Measurements from ENCODE around the gene SOX14.

SOX14 gene

GRCh38 chr3:137771401-137772213 lies 7.5 kb downstream of the SOX14 start:
- H3K4me1 Mint-ChIP-seq = peaks cover 5% of the 10 kb centered on the region
- no peak overlapping the region for H3K27ac Mint-ChIP-seq (ENCODE audit: low read depth)
- H3K9me3 Mint-ChIP-seq = no peaks in the 10 kb centered on the region
- no peak overlapping the region for H3K4me3 Mint-ChIP-seq
- DNase-seq (ENCODE audit: low spot score in 2 of 2) = no peak
- peaks cover 2% of the 10 kb centered on the region for H3K36me3 Mint-ChIP-seq (ENCODE audit: insufficient read depth)
- no peak for ATAC-seq (replicated peaks; ENCODE audit: extremely low read depth, poor library complexity, severe bottlenecking)
- H3K27me3 Mint-ChIP-seq = peaks cover 82% of the 10 kb centered on the region

DNA sequence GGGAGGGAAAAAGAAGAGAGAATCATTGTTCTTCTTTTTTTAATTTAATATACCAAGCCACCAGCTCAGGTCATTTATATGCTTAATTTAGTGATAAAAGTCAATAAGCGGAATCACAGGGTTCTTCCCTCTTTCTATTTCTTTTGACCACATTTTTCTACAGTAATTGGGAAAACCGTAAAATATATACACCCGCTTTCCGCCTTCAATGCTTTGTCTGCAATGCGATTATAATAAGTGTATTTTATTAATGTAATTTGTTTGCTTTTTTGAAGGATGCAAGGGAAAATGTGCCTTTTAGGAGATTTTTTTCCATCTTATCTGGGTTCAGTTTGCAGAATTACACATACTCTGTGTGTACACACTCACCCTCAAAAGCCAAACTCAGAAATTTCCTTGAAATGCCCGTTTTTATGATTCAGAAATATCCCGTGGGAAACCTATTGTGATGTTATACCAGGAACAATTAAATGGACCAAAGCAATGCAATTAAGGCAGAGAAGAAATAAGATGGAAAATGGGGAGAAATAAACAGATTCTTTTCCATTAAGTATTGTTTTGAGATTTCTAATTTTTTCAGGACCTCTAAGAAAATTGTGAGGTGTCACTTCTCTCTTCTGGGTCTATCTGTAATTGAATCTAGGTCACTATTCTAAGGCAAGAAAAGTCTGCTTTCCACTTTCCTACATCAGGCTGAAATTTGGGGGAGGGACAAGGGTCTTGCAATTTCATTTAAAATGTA lies 8.3 kb downstream of the SOX14 start:
- Mint-ChIP-seq H3K4me3 (no peak overlapping the region), H3K36me3 (ENCODE audit: insufficient read depth) (peaks cover 2% of the 10 kb centered on the region), H3K4me1 (peaks cover 5% of the 10 kb centered on the region), H3K27me3 (peaks cover 81% of the 10 kb centered on the region), H3K9me3 (no peaks in the 10 kb centered on the region), H3K27ac (ENCODE audit: low read depth) (no peak overlapping the region)
- ATAC-seq (replicated peaks; ENCODE audit: extremely low read depth, poor library complexity, severe bottlenecking) = no peak
- no peak for DNase-seq (ENCODE audit: low spot score in 2 of 2)

DNA sequence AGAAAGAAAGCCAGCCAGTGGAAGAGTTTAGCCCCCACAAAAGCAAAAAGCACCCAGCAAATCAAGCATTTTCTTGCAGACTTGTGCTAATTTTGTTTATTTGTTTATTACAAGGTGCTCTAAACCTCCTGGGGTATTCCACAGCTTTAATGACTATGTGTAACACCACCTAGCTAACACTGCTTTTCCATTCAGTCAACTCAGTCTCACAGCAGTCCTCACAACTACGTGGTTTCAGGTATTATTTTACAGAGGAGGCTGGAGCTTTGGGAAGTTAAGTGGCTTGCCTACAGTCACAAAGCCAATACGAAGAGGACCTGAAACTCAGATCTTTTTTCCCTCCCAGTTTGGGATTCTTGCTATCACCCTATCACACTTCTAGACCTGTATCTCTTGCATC lies 14.8 kb downstream of the SOX14 start:
- Mint-ChIP-seq H3K27me3 (peaks cover 51% of the 10 kb centered on the region), H3K27ac (ENCODE audit: low read depth) (no peak overlapping the region), H3K9me3 (peaks cover 6% of the 10 kb centered on the region), H3K4me3 (no peak overlapping the region), H3K4me1 (no peaks in the 10 kb centered on the region), H3K36me3 (ENCODE audit: insufficient read depth) (no peaks in the 10 kb centered on the region)
- no peak for ATAC-seq (replicated peaks; ENCODE audit: extremely low read depth, poor library complexity, severe bottlenecking)
- no peak for DNase-seq (ENCODE audit: low spot score in 2 of 2)

GRCh38 chr3:137787529-137787928 lies 23.4 kb downstream of the SOX14 start:
- Mint-ChIP-seq H3K4me1 (no peaks in the 10 kb centered on the region), H3K4me3 (no peak overlapping the region), H3K27ac (ENCODE audit: low read depth) (no peak overlapping the region), H3K36me3 (ENCODE audit: insufficient read depth) (no peaks in the 10 kb centered on the region), H3K9me3 (no peaks in the 10 kb centered on the region), H3K27me3 (peaks cover 9% of the 10 kb centered on the region)
- ATAC-seq (replicated peaks; ENCODE audit: extremely low read depth, poor library complexity, severe bottlenecking) (no peak), DNase-seq (ENCODE audit: low spot score in 2 of 2) (no peak)

DNA sequence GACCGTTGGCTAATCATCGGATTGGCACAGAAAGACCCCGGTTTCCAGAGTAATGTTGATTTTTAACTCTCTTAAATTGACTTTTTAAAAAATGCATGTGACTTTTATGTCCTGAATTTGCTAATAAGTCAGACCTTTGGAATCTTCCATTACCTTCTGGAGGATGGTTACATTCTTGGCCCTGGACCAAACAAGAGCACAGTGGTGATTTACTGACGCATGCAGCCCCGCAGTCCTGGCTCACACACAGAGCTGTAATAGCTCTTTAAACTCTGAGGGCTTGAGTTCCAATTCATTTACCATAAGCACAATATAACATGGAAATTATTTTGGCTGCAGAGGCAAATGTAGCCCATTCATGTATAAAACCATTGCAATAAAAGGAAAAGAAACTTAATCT lies 25.1 kb downstream of the SOX14 start:
- H3K36me3 Mint-ChIP-seq (ENCODE audit: insufficient read depth) = no peaks in the 10 kb centered on the region
- H3K9me3 Mint-ChIP-seq = no peaks in the 10 kb centered on the region
- ATAC-seq (replicated peaks; ENCODE audit: extremely low read depth, poor library complexity, severe bottlenecking) = no peak
- H3K4me3 Mint-ChIP-seq = no peak overlapping the region
- H3K27me3 Mint-ChIP-seq = no peaks in the 10 kb centered on the region
- DNase-seq (ENCODE audit: low spot score in 2 of 2) = no peak
- no peak overlapping the region for H3K27ac Mint-ChIP-seq (ENCODE audit: low read depth)
- H3K4me1 Mint-ChIP-seq = no peaks in the 10 kb centered on the region

- Mint-ChIP-seq H3K4me1 (no peaks in the 10 kb centered on the region), H3K9me3 (peaks cover 6% of the 10 kb centered on the region), H3K27ac (ENCODE audit: low read depth) (no peak overlapping the region), H3K36me3 (ENCODE audit: insufficient read depth) (no peaks in the 10 kb centered on the region), H3K4me3 (no peak overlapping the region), H3K27me3 (peaks cover 21% of the 10 kb centered on the region)
- ATAC-seq (replicated peaks; ENCODE audit: extremely low read depth, poor library complexity, severe bottlenecking) (no peak), DNase-seq (ENCODE audit: low spot score in 2 of 2) (no peak)
Observed at GRCh38 chr3:137792626-137793271, 28.6 kb downstream of the SOX14 start.

DNA sequence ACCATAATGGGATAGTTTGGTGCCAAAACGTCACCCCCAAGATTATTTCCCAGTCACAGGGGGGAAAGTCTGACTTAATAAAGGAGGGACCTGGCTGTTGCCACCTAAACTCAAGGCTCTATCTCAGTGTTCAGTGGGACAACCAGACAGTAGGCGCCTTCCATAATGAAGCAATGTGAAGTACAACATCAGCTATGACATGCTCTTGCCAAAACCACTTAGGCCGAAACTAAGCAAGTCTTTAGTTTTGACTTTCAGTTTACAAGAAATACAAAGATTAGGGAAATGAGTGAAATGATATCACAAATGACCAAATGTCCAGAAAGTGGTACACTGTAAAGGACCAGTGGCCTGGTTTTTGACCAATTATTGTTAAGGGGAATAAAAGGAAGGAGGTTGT lies 32.9 kb downstream of the SOX14 start:
- Mint-ChIP-seq H3K4me3 (no peak overlapping the region), H3K4me1 (no peaks in the 10 kb centered on the region), H3K36me3 (ENCODE audit: insufficient read depth) (peaks cover 1% of the 10 kb centered on the region), H3K9me3 (peaks cover 21% of the 10 kb centered on the region), H3K27ac (ENCODE audit: low read depth) (no peak overlapping the region), H3K27me3 (peaks cover 31% of the 10 kb centered on the region)
- ATAC-seq (replicated peaks; ENCODE audit: extremely low read depth, poor library complexity, severe bottlenecking) = no peak
- DNase-seq (ENCODE audit: low spot score in 2 of 2) = no peak

- H3K27me3 Mint-ChIP-seq = peaks cover 11% of the 10 kb centered on the region
- peaks cover 3% of the 10 kb centered on the region for H3K36me3 Mint-ChIP-seq (ENCODE audit: insufficient read depth)
- no peak for ATAC-seq (replicated peaks; ENCODE audit: extremely low read depth, poor library complexity, severe bottlenecking)
- H3K27ac Mint-ChIP-seq (ENCODE audit: low read depth) = no peak overlapping the region
- H3K4me1 Mint-ChIP-seq = no peaks in the 10 kb centered on the region
- DNase-seq (ENCODE audit: low spot score in 2 of 2) = no peak
- H3K9me3 Mint-ChIP-seq = peaks cover 27% of the 10 kb centered on the region
- H3K4me3 Mint-ChIP-seq = no peak overlapping the region
Observed at GRCh38 chr3:137803215-137803614, 39.1 kb downstream of the SOX14 start.

- Mint-ChIP-seq H3K27me3 (no peaks in the 10 kb centered on the region), H3K36me3 (ENCODE audit: insufficient read depth) (peaks cover 1% of the 10 kb centered on the region), H3K9me3 (peaks cover 17% of the 10 kb centered on the region), H3K4me3 (no peak overlapping the region), H3K27ac (ENCODE audit: low read depth) (no peak overlapping the region), H3K4me1 (no peaks in the 10 kb centered on the region)
- no peak for ATAC-seq (replicated peaks; ENCODE audit: extremely low read depth, poor library complexity, severe bottlenecking)
- DNase-seq (ENCODE audit: low spot score in 2 of 2) = no peak
Observed at GRCh38 chr3:137807998-137808397, 43.9 kb downstream of the SOX14 start.

- DNase-seq (ENCODE audit: low spot score in 2 of 2) = no peak
- Mint-ChIP-seq H3K36me3 (ENCODE audit: insufficient read depth) (no peaks in the 10 kb centered on the region), H3K4me3 (no peak overlapping the region), H3K27me3 (no peaks in the 10 kb centered on the region), H3K9me3 (peaks cover 11% of the 10 kb centered on the region), H3K27ac (ENCODE audit: low read depth) (no peak overlapping the region), H3K4me1 (no peaks in the 10 kb centered on the region)
- no peak for ATAC-seq (replicated peaks; ENCODE audit: extremely low read depth, poor library complexity, severe bottlenecking)
Observed at GRCh38 chr3:137809509-137809908, 45.4 kb downstream of the SOX14 start.

DNA sequence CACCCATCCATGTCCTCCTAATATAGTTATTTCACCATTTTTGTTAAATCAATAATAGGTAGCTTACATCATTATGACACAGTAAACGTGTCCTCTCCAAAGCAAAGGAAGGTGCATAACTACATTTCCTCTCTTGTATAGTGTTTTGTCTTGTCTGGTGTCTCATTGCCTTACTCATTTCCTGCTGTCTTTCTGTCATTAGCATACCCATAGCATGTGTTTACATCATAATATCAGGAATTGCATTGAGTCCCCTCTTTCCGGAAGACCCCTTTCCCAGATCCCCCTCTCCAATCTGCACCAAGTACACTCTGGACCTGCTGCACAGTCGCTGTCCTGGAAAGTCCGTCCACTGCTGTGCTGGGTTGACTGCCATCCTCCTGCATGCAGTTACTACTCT lies 47.9 kb downstream of the SOX14 start:
- Mint-ChIP-seq H3K36me3 (ENCODE audit: insufficient read depth) (no peaks in the 10 kb centered on the region), H3K9me3 (peaks cover 10% of the 10 kb centered on the region), H3K27me3 (peaks cover 10% of the 10 kb centered on the region), H3K4me3 (no peak overlapping the region), H3K4me1 (no peaks in the 10 kb centered on the region), H3K27ac (ENCODE audit: low read depth) (no peak overlapping the region)
- no peak for DNase-seq (ENCODE audit: low spot score in 2 of 2)
- no peak for ATAC-seq (replicated peaks; ENCODE audit: extremely low read depth, poor library complexity, severe bottlenecking)

GRCh38 chr3:137815251-137815650 lies 51.1 kb downstream of the SOX14 start:
- DNase-seq (ENCODE audit: low spot score in 2 of 2) = no peak
- Mint-ChIP-seq H3K9me3 (peaks cover 10% of the 10 kb centered on the region), H3K36me3 (ENCODE audit: insufficient read depth) (no peaks in the 10 kb centered on the region)

More at GRCh38 chr3:137815251-137815650, 51.1 kb downstream of the SOX14 start:
- Mint-ChIP-seq H3K4me3 (no peak overlapping the region), H3K27ac (ENCODE audit: low read depth) (no peak overlapping the region), H3K4me1 (no peaks in the 10 kb centered on the region), H3K27me3 (peaks cover 10% of the 10 kb centered on the region)
- ATAC-seq (replicated peaks; ENCODE audit: extremely low read depth, poor library complexity, severe bottlenecking) = no peak
